GM12892 (cell line): ENCODE data around the gene PRDM7.

Source experiments
- DNase-seq: peaks from one replicate; pipeline ENCODE4 v3.0.0; 2011; ENCODE audit not compliant: insufficient read length
- FAIRE-seq: peaks from 2 replicates; lab custom pipeline; 2011; peaks lifted over from hg19 to GRCh38; lab: Jason Lieb, UNC
- POLR2A ChIP-seq: IDR thresholded peaks from 2 replicates; pipeline ENCODE4 v1.6.1; 2011; ENCODE audit warnings: low read depth, low read length, control low read depth
- POLR2AphosphoS5 ChIP-seq: IDR thresholded peaks from 2 replicates; pipeline ENCODE4 v1.6.1; 2011; ENCODE audit warnings: low read depth, low read length, control low read depth
- TAF1 ChIP-seq: IDR thresholded peaks from 2 replicates; pipeline ENCODE4 v1.6.1; 2011; ENCODE audit warnings: low read depth, mild to moderate bottlenecking, control low read depth, low read length, borderline replicate concordance

PRDM7 gene

GRCh38 chr16:90053902-90054500 lies 23.1 kb downstream of the PRDM7 start:
- DNase-seq (no peak), FAIRE-seq (no peak)
- TF ChIP-seq POLR2A (no peak), TAF1 (no peak), POLR2AphosphoS5 (no peak)

- no peak for DNase-seq
- FAIRE-seq, result no peak
- TF ChIP-seq TAF1 (no peak), POLR2AphosphoS5 (no peak), POLR2A (no peak)
Measured at GRCh38 chr16:90050969-90051368, 26.2 kb downstream of the PRDM7 start.

- TF ChIP-seq POLR2A (no peak), TAF1 (no peak), POLR2AphosphoS5 (no peak)
- no peak for DNase-seq
- no peak for FAIRE-seq
Measured at GRCh38 chr16:90048737-90049330, 28.3 kb downstream of the PRDM7 start.

GRCh38 chr16:90048347-90048722 lies 28.8 kb downstream of the PRDM7 start:
- FAIRE-seq (no peak), DNase-seq (no peak)
- no peak for TF ChIP-seq POLR2AphosphoS5
- TF ChIP-seq TAF1, result no peak

GRCh38 chr16:90047714-90048346 lies 29.3 kb downstream of the PRDM7 start:
- no peak for TF ChIP-seq POLR2A
- TF ChIP-seq TAF1, result no peak
- no peak for TF ChIP-seq POLR2AphosphoS5
- DNase-seq (no peak), FAIRE-seq (no peak)

- FAIRE-seq (no peak), DNase-seq (no peak)
- no peak for TF ChIP-seq POLR2AphosphoS5
- TF ChIP-seq TAF1, result no peak
- TF ChIP-seq POLR2A, result no peak
Measured at GRCh38 chr16:90046971-90047713, 30.0 kb downstream of the PRDM7 start.

GRCh38 chr16:90046122-90046970 lies 30.8 kb downstream of the PRDM7 start:
- FAIRE-seq, result no peak
- DNase-seq, result no peak
- TF ChIP-seq TAF1 (no peak), POLR2A (no peak), POLR2AphosphoS5 (no peak)

- DNase-seq (no peak), FAIRE-seq (no peak)
- TF ChIP-seq POLR2A, result no peak
Measured at GRCh38 chr16:90044111-90044551, 33.0 kb downstream of the PRDM7 start.

- FAIRE-seq (no peak), DNase-seq (no peak)
- no peak for TF ChIP-seq POLR2AphosphoS5
- TF ChIP-seq TAF1, result no peak
- TF ChIP-seq POLR2A, result no peak
Measured at GRCh38 chr16:90043526-90043925, 33.6 kb downstream of the PRDM7 start.

- FAIRE-seq, result no peak
- DNase-seq, result no peak
- TF ChIP-seq POLR2A (no peak), POLR2AphosphoS5 (no peak), TAF1 (no peak)
Measured at GRCh38 chr16:90042946-90043514, 34.1 kb downstream of the PRDM7 start.

- FAIRE-seq, result no peak
- TF ChIP-seq POLR2AphosphoS5 (no peak), TAF1 (no peak), POLR2A (no peak)
- no peak for DNase-seq
Measured at GRCh38 chr16:90041896-90042473, 35.1 kb downstream of the PRDM7 start.
